Left colon (tissue), 2 donors: ENCODE measurements around the gene CIB1. TPM values are rescaled to one million over a fixed set of nuclear protein-coding genes. Genes with fewer than 3 reads are reported as not detected.
A peak's percentile ranks its signal among the peaks of the same experiment; 100 is the strongest.
"Not testable (repeated sequence)": the region's sequence is repeated elsewhere in the genome, so short reads cannot be mapped to it uniquely, and the experiment has no call there.

ENCODE experiments used
- ATAC-seq: fragments of 200-7000 bp; cut with Tn5 transposase; one replicate; pipeline ENCODE4 v1.9.1; 2020; ENCODE audit warnings: mild to moderate bottlenecking, moderate library complexity
- DNase-seq, 2 donors: peaks; one replicate each; pipeline ENCODE4 v3.0.0-alpha.2; 2020
- intact Hi-C, 2 donors: fragments of 100-400 bp; cut with DNase I in 1 of 2; cut with micrococcal nuclease in 1 of 2; formaldehyde crosslinking; loops; one replicate each; pipeline versions ENCODE4 v1.11.2 to v1.14.0; 2022; cut with DNase I, micrococcal nuclease
- long read RNA-seq: library from polyadenylated mRNA; unstranded; transcript quantifications from one replicate; pipeline ENCODE4 v2.0.0, GENCODE V29; 2021
- total RNA-seq, 2 donors: library from RNA; stranded (reverse); fragmentation: NEBNext Ultra II Directional; extraction: Animal tissue kit (Norgen Biotek cat#: 25700); gene quantifications; one replicate each; pipeline ENCODE4 v1.2.1, GENCODE V29; 2021
- donor health status: DM: no; HTN: no; CAD: no.
- donor health status: DM: yes; HTN: yes; CAD: no.

Gene CIB1
- total RNA-seq = 100 to 1,000 TPM; 235 to 242 TPM
- long read RNA-seq, transcript CIB1-201 (7 exons, 1,247 nt) = major isoform, 287 of 345 reads
- long read RNA-seq, partial matches to known transcripts = 26 of 345 reads
- long read RNA-seq, other reads (novel, unspliced or antisense) = 30 of 345 reads

GRCh38 chr15:90233387-90234095 is at the start of gene CIB1:
Gene CIB1, minus strand, starts transcription at chr15:90233941. Its CDS starts 56 bp downstream, at chr15:90233885.
- intact Hi-C loops = no loop called here
- DNase-seq (peak; percentile 98), ATAC-seq (peak; percentile 79)

DNA sequence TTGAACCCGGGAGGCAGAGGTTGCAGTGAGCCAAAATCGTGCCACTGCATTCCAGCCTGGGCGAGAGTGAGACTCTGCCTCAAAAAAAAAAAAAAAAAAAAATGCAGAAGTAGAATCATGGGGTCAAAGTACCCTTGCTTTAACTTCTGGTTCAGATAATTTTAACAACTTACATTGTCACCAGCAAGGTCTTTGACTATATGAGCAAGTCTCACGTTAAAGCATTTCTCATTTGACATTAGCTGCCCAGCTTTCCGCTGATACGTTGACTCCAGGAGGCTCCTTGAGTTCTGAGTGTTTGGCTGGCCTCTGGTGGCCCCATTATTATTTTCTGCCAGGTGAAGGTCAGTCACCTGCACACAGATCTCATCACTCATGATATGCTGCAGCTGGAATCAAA is 47.9 kb upstream of the CIB1 start:
- DNase-seq, intact Hi-C loops: not testable (repeated sequence)
- peak; percentile 72 for ATAC-seq

GRCh38 chr15:90280743-90281142 is 47.0 kb upstream of the CIB1 start:
- intact Hi-C loops, DNase-seq, ATAC-seq: not testable (repeated sequence)

- intact Hi-C loops, ATAC-seq, DNase-seq: not testable (repeated sequence)
Measured at GRCh38 chr15:90278467-90278866, 44.7 kb upstream of the CIB1 start.

GRCh38 chr15:90271459-90272166 is 37.9 kb upstream of the CIB1 start:
- no peak for ATAC-seq
- intact Hi-C loops = no loop called here

GRCh38 chr15:90270502-90271150 is 36.9 kb upstream of the CIB1 start:
- ATAC-seq (no peak), DNase-seq (no peak)
- intact Hi-C loops = no loop called here

More at GRCh38 chr15:90271459-90272166, 37.9 kb upstream of the CIB1 start:
- DNase-seq = no peak

DNA sequence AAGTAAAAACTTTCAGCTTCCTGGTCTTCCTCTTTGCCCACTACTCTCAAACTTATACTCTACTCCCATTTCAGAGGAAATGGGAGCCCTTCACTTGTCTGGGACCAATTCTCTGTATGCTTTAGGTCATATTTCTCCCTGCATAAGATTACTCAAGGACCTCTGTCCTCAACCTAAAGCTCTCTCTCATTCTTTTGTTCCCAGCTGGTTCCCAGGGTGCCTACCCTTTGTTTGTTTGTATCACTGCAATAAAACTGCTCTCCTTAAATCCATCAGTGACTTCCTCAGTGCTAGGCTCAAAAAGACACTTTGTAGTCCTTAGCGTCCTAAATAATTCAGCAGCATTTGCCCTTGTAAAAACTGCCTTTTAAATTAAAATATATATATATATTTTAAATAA is 34.7 kb upstream of the CIB1 start:
- DNase-seq (no peak), ATAC-seq (peak; percentile 21)
- intact Hi-C loops = no loop called here

DNA sequence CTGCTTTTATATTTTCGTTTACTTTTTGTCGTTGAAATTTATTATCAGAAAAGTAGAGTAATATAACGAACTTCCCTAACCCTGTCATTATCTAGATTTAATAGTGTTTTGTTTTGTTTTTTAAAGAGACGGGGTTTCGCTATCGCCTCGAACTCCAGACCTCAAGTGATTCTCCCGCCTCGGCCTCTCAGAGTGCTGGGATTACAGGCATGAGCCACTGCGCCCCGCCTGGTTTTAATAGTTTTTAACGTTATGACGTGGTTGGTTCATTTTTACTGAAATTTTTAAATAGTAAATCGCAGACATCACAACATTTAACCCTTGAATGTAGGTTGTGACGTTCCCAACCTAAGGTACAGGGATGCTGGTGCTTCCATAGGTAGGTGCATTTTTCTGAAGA is 32.7 kb upstream of the CIB1 start:
- intact Hi-C loops = no loop called here
- DNase-seq = peak in 1 of 2 donors; percentile 58
- no peak for ATAC-seq

- intact Hi-C loops = no loop called here
- peak; percentile 6 for ATAC-seq
Measured at GRCh38 chr15:90266061-90266431, 32.3 kb upstream of the CIB1 start.

DNA sequence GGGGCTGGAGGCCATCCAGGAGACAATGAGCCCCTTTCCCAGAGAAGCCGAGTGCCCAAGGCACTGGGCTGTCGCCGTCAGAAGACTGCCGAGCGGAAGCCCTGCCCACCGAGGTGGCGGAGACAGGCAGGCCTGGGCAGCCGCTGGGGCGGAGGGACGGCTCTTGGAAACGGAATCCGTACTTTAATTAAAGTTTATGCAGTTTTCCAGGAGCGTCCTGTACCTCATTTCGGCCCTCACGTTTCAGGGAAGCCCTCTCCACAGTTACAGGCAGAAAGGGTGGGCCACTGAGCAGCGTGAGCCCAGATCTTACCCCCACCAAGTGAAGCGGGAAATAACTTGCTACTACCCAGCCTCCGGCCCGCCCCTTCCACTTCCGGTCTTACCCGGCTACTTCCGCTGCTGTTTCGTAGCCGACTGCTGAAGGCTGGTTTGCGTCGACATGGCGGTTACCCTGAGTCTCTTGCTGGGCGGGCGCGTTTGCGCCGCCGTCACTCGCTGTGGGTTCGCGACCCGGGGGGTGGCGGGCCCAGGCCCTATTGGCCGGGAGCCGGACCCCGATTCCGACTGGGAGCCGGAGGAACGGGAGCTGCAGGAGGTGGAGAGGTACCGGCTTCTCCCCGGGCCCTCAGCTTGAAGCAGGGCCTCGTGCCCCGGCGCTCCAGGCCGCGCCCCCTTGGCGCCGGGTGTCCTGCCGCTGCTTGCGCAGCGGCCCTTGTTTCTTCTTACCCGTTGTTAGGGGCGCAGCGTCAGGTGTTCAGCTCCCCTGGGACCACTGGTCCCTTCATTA is 31.7 kb upstream of the CIB1 start, which contains the start of gene NGRN:
Gene NGRN, plus strand, starts transcription at position 402 of the 790 bp plus-strand sequence. Its CDS starts 41 bp downstream, at position 443.
- ATAC-seq = peak; percentile 83
- DNase-seq = peak; percentile 95
- intact Hi-C loops = no loop called here

More at GRCh38 chr15:90266061-90266431, 32.3 kb upstream of the CIB1 start:
- DNase-seq = peak in 1 of 2 donors; percentile 53

DNA sequence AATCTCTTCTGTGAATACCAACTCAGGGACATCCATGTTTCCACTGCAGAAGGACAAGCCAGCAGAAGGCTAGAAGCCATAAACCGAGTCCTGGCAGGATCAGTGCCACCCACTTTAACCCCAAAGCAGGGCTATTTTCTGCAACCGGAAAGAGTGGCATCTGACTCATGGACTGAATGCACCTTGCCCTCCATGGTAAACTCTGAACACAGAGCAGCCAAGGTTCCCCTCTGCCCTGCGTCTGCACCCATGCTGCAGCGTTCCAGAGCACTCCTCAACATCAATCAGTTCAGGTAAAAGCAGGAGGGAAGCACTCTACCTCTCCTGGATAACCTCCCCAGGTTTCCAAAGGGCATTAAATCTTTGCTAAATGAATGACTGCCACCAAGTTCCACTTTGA is 30.9 kb upstream of the CIB1 start:
- intact Hi-C loops = no loop called here
- ATAC-seq (peak; percentile 75), DNase-seq (peak; percentile 60 to 78)

DNA sequence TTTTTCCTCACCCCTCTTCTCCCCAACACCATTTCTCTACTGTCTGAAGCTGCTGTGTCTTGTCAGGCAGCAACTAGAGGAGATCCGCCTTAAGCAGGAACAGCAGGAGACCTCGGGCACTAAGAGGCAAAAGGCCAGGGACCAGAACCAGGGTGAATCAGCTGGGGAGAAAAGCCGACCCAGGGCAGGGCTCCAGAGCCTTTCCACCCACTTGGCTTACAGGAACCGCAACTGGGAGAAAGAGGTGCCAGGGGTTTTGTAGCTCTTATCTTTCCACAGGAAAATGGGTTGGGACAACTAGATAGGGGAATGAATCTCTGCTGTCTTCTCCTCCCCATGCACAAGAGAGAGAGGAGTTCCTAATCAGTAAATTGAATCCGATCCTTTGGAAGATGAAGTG is 28.7 kb upstream of the CIB1 start:
- intact Hi-C loops = no loop called here
- DNase-seq (no peak), ATAC-seq (no peak)

- no peak for DNase-seq
- no peak for ATAC-seq
- intact Hi-C loops = no loop called here
Measured at GRCh38 chr15:90261811-90262210, 28.1 kb upstream of the CIB1 start.

- DNase-seq, intact Hi-C loops, ATAC-seq: not testable (repeated sequence)
Measured at GRCh38 chr15:90260731-90261130, 27.0 kb upstream of the CIB1 start.

DNA sequence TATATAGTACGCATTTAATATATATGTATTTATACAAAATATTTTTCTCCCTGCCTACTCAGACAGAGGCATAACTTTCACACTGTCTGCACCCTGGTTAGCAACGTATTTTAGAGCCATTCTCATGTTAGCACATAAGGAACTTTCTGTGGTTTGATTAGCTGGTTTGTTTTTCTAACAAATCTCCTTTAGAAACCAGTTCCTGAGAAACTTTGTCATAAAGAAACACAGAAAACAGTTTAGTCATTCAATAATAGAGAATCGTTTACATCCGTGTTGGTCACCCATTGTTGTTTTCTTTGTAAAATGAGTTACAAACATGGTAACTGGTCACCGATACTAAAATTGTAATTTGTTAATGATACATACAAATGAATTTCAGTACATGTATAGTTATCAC is 25.8 kb upstream of the CIB1 start:
- DNase-seq = no peak
- ATAC-seq = no peak
- intact Hi-C loops = no loop called here

DNA sequence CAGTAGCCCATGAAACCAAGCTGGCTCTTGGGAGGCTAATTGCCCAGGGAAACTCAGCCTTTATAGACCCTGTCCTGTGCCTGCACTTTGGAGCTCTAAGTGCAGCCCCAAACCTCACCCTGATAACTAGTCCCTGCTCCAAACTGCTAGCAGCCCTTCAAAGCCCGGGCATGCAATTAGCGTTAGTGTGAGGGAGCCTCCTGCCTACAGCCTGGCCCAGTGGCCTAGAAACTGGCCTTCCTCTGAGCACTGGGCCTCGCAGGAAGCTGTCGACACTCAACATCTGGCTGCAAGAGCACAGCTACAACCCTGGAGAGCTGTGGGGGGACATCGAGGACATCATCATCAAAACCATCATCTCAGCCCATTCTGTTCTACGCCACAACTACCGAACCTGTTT is 24.0 kb upstream of the CIB1 start:
- intact Hi-C loops = no loop called here
- no peak for DNase-seq
- no peak for ATAC-seq

DNA sequence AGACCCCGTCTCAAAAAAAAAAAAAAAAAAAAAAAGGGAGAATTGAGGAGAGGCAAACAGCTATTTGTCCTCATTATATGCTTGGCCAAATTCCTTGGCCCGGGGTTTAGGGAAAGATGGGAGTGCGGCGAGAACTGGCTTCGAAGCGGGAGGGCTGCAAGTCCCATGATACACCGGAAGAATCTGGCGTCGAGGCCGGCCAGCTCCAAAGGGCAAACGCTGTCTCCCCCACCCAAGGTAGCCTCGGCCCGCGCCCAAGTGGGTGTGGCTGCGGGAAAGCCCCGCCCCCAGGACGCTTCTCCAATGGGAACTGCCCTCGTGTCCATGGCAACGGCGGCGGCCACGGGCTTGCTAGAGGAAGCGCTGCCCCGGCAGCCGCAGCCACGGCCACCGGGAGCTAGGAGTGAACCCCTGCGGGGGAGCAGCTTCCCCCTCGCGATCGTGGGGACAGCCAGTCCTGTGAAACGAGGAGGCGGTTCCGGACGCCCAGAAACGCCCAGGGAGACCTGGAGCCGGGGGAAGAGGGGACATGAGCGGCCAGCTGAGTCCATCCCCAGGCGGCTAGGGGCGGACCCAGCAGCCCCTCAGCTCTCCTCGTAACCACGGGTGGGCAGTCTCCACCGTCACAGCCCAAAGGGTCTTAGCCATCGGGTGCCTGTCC is 15.6 kb upstream of the CIB1 start, which contains the start of gene TTLL13:
Gene TTLL13, plus strand, starts transcription at position 354 of the 661 bp plus-strand sequence. CDS start 1,075 bp downstream, outside the sequence.
- intact Hi-C loops = no loop called here
- peak; percentile 93 for ATAC-seq
- DNase-seq = peak; percentile 97 to 99

DNA sequence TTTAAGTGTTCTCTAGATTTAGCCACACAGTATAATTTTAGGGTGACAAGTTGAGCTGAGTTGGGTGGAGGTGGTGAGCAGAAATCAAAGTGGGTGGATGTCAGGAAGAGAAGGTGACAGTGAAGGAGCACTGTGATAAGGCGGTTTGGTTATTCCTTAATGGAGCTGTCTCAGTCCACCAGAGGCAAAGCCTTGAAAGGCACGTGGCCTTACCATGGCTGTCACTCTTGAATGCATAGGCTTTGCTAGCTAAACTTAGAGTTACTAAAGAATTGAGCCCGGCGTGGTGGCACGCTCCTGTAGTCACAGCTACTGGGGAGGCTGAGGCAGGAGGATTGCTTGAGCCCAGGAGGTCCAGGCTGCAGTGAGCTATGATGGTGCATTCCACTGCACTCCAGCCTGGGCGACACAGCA is 15.1 kb upstream of the CIB1 start:
- DNase-seq (peak in 1 of 2 donors; percentile 20), ATAC-seq (peak; percentile 2)
- intact Hi-C loops = no loop called here
